Superior temporal gyrus (tissue), 1 donor: ENCODE measurements around the gene SDSL.

Experiments
- DNase-seq: peaks from one replicate; pipeline ENCODE4 v3.0.0-alpha.2; 2016; ENCODE audit errors: extremely low spot score

Gene SDSL

DNA sequence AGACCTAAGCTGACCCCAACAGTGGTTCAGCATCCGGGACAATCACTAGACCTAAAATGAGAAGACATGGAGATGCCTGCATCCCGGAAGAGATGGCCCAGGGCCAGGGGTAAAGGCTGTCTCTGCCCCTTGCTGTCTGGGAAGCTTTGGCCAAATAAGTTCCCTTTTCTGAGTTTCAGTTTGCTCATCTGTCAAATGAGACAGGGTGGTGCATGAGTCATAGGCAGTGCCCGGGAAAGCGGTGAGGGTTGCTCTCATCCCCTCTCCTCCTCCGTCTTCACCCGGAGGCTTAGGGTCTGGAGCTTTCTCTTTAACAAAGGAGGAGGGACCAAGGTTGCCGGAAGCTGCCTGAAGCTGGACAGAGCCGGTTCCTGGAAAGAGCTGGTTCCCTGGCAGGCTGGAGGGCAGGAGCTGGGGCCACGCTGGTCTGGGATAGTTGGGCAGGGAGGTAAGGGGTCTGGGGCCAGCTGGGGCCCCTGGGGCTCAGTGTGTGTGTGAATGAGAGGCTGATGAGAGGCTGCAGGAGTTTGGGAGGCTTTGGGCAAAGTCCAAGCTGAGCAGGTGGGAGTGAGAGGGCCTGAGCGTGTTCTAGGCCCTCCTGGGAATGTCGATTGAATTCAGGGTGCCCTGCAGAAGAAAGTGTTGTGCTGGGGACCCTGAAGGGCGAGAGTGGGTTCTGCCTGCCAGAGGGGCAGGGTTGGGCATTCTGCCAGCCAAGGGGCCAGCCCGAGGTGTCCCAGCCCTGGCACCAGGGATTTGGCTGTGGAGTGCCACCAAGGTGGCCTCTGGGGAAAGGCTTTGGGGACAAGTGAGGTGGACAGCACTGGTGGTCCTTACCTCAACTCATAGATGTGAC is at the start of gene SDSL:
TSS of gene SDSL (plus strand) at position 351 of the 856 bp plus-strand sequence. CDS start 5,603 bp downstream, outside the sequence.
- peak; percentile 23 for DNase-seq

GRCh38 chr12:113373440-113373839 is 48.7 kb upstream of the SDSL start:
- no peak for DNase-seq

GRCh38 chr12:113373969-113374368 is 48.2 kb upstream of the SDSL start:
- no peak for DNase-seq

- no peak for DNase-seq
These were observed 47.3 kb upstream of the SDSL start for GRCh38 chr12:113374823-113375428.

DNA sequence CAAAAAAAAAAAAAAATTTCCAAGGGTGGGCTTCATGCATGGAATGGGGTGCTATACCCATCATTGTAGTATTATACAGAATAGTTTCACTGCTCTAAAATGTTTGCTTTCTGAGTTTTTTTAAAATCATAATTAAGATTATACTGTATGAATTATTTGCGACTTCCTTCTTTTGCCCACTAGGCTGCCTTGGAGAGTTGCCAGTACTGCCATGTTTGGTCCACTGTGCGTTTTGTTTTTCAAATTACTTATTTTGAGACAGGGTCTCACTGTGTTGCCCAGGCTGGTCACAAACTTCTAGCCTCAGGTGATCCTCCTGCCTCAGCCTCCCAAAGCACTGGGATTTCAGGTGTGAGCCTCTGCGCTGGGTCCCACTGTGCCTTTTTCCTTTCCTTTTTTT is 43.9 kb upstream of the SDSL start:
- no peak for DNase-seq

GRCh38 chr12:113381220-113381619 is 41.0 kb upstream of the SDSL start:
- DNase-seq, result no peak

DNA sequence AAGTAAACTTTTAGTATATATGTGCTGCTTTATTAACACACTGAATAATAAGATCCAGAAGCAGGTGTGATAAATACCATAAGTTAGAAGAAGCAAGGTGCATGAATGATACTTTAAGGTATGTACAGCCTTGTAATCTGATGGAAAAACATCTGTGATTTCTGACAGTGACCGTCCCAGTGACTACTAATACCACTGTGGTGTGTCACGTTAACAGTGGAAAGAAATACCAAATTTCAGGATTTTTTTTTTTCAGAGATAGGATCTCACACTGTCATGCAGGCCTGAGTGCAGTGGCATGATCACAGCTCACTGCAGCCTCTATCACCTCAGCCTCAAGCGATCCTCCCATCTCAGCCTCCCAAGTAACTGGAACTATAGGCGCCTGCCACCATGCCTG is 40.0 kb upstream of the SDSL start:
- DNase-seq, result no peak

- no peak for DNase-seq
These were observed 37.4 kb upstream of the SDSL start for GRCh38 chr12:113384778-113385177.

DNA sequence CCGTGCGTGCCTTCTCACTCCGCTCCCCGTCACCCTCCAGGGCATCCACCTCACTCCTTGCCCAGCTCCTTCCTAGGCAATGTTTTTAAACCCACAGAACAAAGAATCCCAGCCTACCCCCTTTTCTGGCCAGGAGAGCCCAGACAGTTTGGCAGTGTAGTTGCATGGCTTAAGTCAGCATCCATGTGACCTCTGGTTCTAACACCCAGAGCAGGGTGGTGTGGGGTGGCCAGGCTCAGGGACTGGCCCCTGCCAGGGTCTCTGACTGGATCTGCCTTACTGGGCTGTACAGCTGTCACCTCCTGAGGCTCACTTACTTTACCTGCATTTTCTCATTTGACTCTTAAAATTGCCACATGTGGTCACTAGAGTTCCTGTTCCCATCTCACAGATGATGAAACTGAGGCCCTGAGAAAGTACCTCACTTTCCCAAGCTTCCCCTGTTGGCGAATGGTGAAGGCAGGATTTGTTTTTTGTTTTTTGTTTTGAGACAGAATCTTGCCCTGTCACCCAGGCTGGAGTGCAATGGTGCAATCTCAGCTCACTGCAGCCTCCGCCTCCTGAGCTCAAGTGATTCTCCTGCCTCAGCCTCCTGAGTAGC is 36.8 kb upstream of the SDSL start:
- no peak for DNase-seq

DNA sequence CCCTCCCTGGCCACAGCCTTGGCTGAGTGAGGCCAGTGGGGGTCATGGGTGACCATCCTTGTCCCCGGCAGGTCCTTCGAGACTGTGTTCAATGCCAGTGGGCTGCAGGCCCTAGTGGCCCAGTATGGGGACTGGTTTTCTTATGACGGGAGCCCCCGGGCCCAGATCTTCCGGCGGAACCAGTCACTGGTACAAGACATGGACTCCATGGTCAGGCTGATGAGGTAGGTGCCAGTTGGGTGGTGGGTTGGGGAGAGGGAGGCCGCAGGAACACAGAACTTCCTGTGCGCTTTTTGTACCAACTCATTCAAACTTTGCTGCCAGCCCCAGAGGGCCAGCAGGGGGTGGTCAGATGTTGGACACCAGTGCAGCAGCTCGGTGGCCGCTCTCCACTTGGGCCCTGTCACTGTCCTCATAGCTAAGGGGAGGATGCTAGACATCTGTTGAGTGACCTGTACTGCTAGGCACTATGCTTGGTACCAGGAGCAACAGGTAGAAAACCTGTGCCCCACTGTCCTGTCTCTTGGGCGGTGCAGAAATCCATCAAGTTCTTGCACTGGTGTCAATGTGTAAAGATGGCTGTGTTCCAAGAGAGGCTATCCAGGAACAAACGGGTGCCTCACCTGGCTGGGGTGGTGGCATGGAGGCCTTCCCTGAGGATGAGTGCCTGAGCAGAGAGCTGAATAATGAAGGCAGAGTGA is 35.2 kb upstream of the SDSL start:
- DNase-seq, result no peak

- no peak for DNase-seq
These were observed 34.5 kb upstream of the SDSL start for GRCh38 chr12:113387631-113388030.

DNA sequence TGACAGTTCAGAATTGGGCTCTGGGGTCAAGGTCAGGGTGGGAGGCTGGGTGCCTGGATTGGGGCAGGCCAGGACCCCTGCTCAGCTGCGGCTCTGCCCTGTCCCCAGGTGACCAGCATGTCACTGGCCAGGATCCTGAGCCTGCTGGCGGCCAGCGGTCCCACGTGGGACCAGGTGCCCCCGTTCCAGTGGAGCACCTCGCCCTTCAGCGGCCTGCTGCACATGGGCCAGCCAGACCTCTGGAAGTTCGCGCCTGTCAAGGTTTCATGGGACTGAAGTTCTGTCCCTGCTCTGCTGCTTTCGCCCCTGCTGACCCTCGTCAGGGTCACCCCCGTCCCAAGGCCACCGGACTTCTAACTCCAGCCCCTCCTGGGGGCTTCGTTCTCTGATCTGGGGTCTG is 33.8 kb upstream of the SDSL start:
- no peak for DNase-seq

GRCh38 chr12:113390064-113391043 is 31.8 kb upstream of the SDSL start:
- DNase-seq, result no peak

GRCh38 chr12:113391145-113391544 is 31.0 kb upstream of the SDSL start:
- no peak for DNase-seq

- DNase-seq, result no peak
These were observed 30.4 kb upstream of the SDSL start for GRCh38 chr12:113391650-113392337.

DNA sequence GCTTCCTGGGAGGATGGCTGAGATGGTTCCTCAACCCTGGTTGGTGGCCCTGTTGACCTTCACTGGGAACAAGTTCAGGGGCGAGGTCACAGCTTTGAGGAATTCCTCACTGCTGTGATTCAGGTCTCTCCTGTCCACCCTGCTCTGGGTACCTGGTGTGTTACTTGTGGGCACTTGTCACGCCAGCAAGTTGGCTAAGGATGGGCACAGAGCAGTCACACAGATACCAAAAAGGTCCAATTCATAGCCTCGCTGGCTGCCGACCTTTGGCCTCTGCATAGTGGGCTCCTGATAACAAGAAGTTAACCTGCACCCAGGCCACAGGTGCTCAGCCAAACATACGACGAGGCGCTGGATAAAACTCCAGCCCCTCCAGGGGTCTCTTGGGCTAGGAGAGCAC is 29.7 kb upstream of the SDSL start:
- no peak for DNase-seq

- DNase-seq, result no peak
These were observed 29.1 kb upstream of the SDSL start for GRCh38 chr12:113392988-113393579.

- DNase-seq, result no peak
These were observed 28.4 kb upstream of the SDSL start for GRCh38 chr12:113393749-113394148.

DNA sequence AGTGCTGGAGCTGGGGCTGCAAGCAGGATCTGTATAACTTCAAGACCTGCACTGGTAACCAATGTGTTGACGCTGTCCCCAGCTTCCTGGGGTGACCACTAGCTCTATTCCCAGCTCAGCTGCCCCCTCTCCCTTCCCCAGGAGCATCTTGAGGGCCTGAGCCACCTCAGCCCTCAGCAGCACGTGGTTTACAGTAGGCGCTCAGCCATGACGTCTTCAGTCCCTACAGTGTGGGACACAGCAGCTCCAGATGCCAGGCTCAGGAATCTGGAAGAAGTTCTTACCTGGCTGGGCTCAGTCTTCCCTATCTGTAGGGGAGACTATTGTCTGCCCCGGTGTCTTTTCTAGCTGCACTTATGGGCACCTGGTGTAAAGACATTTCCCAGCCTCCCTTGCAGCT is 27.1 kb upstream of the SDSL start:
- no peak for DNase-seq

DNA sequence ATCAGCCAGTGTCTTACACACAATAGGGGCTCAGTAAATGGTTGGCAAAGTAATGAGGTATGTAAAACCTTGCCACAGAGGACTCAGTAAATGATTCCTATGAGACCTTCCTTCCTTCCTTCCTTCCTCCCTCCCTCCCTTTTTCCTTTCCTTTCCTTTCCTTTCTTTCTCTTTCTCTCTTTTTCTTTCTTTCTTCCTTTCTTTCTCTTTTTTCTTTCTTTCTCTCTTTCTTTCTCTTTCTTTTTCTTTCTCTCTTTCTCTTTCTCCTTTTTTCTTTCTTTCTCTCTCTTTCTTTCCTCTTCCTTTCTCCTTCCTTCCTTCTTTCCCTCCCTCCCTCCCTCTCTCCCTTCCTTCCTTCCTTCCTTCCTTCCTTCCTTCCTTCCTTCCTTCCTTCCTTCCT is 26.0 kb upstream of the SDSL start:
- no peak for DNase-seq
